Measurements from ENCODE around the gene ATP1A3. TPM values are rescaled to one million over a fixed set of nuclear protein-coding genes. Genes with fewer than 3 reads are reported as not detected.

The ATP1A3 gene
- total RNA-seq, 3 donors from 2014 or later: not detected

DNA sequence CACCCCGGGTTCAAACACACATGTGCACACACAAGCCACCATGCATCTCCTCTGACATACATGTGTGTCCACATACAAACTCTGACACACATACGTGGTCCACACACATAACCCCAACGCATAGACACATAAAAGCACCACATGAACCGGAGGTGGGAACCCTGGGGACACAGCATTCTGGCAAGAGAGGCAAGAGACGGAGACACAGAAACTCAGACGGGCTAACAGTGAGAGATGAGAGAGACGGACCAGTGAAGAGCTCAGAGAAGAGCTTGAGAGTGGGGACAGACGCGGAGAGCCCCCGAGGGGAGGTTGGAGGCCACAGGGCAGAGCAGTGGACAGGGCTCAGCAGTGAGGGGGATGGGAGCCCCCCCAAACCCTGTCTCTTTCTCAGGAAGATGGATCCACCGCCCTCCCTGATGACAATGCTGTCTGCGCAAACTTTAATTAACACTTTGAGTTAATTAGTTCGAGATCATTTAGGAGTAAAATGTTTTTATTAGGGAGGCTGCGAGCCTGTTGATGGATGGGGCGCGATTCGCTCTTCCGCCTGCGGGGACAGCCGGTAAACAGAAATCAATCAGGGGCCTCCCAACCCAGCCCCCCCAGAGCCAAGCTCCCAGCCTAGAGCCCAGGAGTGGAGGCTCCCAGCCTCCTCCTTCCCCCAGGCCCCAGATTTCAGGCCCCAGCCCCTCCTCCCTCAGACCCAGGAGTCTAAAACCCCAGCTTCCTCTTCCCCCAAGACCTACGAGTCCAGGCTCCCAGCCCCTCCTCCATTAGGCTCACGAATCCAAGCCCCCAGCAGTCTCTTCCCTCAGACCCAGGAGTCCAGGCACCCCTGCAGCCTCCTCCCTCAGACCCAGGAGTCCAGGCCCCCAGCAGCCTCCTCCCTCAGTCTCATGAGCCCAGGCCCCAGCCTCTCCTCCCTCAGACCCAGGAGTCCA is 56.2 kb downstream of the ATP1A3 start:
- peaks cover 2 to 39% of the 10 kb centered on the region in 2 donors for H3K27me3 ChIP-seq
- H3K27ac ChIP-seq: no peak overlapping the region
- peaks cover 0 to 5% of the 10 kb centered on the region in 2 donors for H3K4me1 ChIP-seq
- TF ChIP-seq POLR2A (IDR thresholded peaks at IDR 0.05): no peak
- TF ChIP-seq, protein P1, sequence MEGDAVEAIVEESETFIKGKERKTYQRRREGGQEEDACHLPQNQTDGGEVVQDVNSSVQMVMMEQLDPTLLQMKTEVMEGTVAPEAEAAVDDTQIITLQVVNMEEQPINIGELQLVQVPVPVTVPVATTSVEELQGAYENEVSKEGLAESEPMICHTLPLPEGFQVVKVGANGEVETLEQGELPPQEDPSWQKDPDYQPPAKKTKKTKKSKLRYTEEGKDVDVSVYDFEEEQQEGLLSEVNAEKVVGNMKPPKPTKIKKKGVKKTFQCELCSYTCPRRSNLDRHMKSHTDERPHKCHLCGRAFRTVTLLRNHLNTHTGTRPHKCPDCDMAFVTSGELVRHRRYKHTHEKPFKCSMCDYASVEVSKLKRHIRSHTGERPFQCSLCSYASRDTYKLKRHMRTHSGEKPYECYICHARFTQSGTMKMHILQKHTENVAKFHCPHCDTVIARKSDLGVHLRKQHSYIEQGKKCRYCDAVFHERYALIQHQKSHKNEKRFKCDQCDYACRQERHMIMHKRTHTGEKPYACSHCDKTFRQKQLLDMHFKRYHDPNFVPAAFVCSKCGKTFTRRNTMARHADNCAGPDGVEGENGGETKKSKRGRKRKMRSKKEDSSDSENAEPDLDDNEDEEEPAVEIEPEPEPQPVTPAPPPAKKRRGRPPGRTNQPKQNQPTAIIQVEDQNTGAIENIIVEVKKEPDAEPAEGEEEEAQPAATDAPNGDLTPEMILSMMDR (IDR thresholded peaks at IDR 0.05): no peak
- TF ChIP-seq POLR2AphosphoS5 (IDR thresholded peaks at IDR 0.05): no peak
- H3K36me3 ChIP-seq: no peaks in the 10 kb centered on the region
- no peak for DNase-seq (ENCODE audit: low spot score in 2 of 2)
- intact Hi-C loops (cut with DNase I; ENCODE audit: low total_unique reads): no loop called here
- H3K9me3 ChIP-seq: no peaks in the 10 kb centered on the region
- no peak overlapping the region for H3K4me3 ChIP-seq

DNA sequence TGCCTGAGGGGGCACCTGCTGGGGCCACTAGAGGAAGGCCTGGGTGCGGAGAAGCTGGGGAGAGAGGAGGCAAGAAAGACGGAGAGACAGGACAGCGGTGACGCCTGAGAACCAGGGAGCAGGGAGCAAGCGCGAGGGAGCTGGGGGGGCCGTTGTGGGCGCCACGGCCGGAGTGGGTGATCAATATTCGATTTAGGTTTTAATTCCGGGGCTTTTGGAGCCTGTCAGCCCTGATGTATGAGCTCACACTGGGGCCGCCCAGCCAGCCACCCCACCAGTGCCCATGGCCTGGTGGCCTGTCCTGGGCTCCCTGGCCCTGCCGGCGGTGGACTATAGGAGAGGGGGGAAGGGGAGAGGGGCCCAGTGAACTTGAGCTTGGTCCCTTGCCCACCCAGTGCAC is 57.1 kb downstream of the ATP1A3 start:
- no peak overlapping the region for H3K27ac ChIP-seq
- H3K9me3 ChIP-seq: no peaks in the 10 kb centered on the region
- intact Hi-C loops (cut with DNase I; ENCODE audit: low total_unique reads): no loop called here
- no peak for DNase-seq (ENCODE audit: low spot score in 2 of 2)
- H3K36me3 ChIP-seq: no peaks in the 10 kb centered on the region
- no peak overlapping the region for H3K4me3 ChIP-seq
- TF ChIP-seq, protein P1 (IDR thresholded peaks at IDR 0.05): no peak
- TF ChIP-seq POLR2A (IDR thresholded peaks at IDR 0.05) (no peak), POLR2AphosphoS5 (IDR thresholded peaks at IDR 0.05) (no peak)
- H3K4me1 ChIP-seq: peaks cover 0 to 5% of the 10 kb centered on the region in 2 donors
- peaks cover 2 to 47% of the 10 kb centered on the region in 2 donors for H3K27me3 ChIP-seq

DNA sequence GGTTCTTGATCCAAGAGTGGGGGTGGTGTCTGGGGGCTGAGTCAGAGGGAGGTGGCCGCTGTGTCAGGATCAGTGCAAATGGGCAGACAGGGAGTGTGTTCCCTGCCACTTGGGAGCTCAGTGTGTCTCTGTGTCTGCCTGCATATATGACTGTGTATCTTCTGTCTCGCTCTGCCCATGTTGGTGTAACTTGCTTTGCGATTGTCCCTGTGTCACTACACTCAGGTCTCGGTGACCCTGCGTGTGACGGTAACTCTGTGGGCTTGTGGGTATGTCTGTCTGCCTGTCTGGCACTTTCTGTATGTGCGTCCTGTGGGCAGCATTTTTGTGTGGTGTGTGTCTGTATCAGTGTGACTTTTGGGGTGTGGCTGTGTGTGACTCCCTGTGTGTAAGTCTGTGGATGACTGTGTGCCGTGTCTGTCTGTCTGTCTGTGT is 57.6 kb downstream of the ATP1A3 start:
- H3K36me3 ChIP-seq: no peaks in the 10 kb centered on the region
- peaks cover 2 to 53% of the 10 kb centered on the region in 2 donors for H3K27me3 ChIP-seq
- H3K4me1 ChIP-seq: peaks cover 0 to 5% of the 10 kb centered on the region in 2 donors
- H3K27ac ChIP-seq: no peak overlapping the region
- TF ChIP-seq, protein P1 (IDR thresholded peaks at IDR 0.05): no peak
- no peak for TF ChIP-seq POLR2AphosphoS5 (IDR thresholded peaks at IDR 0.05)
- TF ChIP-seq POLR2A (IDR thresholded peaks at IDR 0.05): no peak
- H3K9me3 ChIP-seq: no peaks in the 10 kb centered on the region
- no peak for DNase-seq (ENCODE audit: low spot score in 2 of 2)
- H3K4me3 ChIP-seq: no peak overlapping the region
- intact Hi-C loops (cut with DNase I; ENCODE audit: low total_unique reads): no loop called here

DNA sequence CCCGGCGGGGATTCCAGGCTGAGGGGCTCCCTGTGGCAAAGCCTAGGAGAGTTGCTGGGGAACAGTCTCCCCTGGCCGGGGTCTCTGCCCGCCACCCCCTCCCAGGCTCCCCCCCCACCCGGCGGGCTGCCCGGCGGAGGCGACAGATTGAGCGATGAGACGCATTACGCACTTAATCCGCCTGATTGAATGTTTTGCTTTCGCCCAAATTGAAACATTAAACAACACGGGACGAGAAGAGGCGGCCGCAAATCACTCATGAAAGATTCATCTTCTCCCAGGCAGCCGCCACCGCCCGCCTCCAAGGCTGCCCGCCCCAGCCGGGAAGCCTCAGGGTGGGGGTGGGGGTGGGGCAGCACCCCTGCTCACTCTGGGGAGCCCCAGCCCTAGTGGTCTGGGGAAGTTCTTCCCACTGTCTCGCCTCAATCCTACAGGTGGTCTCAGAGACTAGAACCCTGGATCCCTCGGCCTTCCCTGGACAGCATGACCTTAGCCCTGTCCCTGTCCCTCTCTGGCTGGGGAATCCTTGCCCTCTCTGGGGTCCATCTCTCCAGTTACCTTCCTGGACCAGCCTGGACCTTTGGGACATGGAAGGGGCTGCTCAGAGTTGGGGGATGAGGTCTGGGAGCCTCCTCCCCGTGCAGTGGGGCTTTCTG is 58.1 kb downstream of the ATP1A3 start:
- H3K4me3 ChIP-seq: no peak overlapping the region
- intact Hi-C loops (cut with DNase I; ENCODE audit: low total_unique reads): no loop called here
- H3K9me3 ChIP-seq: no peaks in the 10 kb centered on the region
- H3K4me1 ChIP-seq: peaks cover 0 to 2% of the 10 kb centered on the region in 2 donors
- no peaks in the 10 kb centered on the region for H3K36me3 ChIP-seq
- TF ChIP-seq POLR2AphosphoS5 (IDR thresholded peaks at IDR 0.05) (no peak), POLR2A (IDR thresholded peaks at IDR 0.05) (no peak)
- TF ChIP-seq, protein P1 (IDR thresholded peaks at IDR 0.05): no peak
- no peak for DNase-seq (ENCODE audit: low spot score in 2 of 2)
- H3K27ac ChIP-seq: no peak overlapping the region
- H3K27me3 ChIP-seq: peaks cover 2 to 56% of the 10 kb centered on the region in 2 donors
